Erythroblast (primary cell): ENCODE data around the gene NKD2.

ENCODE experiments used
- DNase-seq, 2 experiments: peaks; one replicate each; lab custom pipeline; 2025; lab: John Stamatoyannopoulos, UW
- POLR2A ChIP-seq: IDR thresholded peaks from 2 replicates; pipeline ENCODE4 v1.6.1; 2011; ENCODE audit warnings: mild to moderate bottlenecking, low read length

Gene NKD2

DNA sequence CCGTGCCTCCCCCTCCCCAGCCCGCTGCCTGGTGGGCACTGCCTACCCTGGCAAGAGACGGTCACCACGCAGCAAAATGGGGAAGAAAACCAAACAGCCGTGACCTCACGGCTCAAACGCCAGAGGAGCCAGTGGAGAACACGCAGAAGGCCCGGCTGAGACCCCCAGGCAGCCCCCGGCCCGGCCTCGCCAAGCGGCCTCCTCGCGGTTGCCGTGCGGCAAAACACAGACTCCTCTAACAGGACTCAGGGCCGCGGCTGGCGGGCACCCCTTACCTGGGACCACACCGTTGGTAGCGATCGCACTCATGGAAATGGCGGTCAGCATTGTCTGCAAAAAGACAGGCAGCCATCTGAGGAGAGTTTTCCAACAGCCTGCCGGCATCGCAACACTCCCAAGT, 79.4 kb downstream of the NKD2 start:
- DNase-seq, result no peak
- no peak for TF ChIP-seq POLR2A
